Measurements from ENCODE around the gene CDK6.

Gene CDK6

GRCh38 chr7:92824901-92825480, 11.4 kb downstream of the CDK6 start:
- no peak for DNase-seq

GRCh38 chr7:92824450-92824849, 11.9 kb downstream of the CDK6 start:
- no peak for DNase-seq

GRCh38 chr7:92823042-92823441, 13.3 kb downstream of the CDK6 start:
- no peak for DNase-seq

- DNase-seq, result no peak
These were observed 16.2 kb downstream of the CDK6 start for GRCh38 chr7:92820191-92820590.

GRCh38 chr7:92817398-92817797, 19.0 kb downstream of the CDK6 start:
- no peak for DNase-seq

GRCh38 chr7:92815412-92815811, 21.0 kb downstream of the CDK6 start:
- no peak for DNase-seq

GRCh38 chr7:92813390-92814024, 22.9 kb downstream of the CDK6 start:
- no peak for DNase-seq

GRCh38 chr7:92811158-92811557, 25.2 kb downstream of the CDK6 start:
- DNase-seq, result no peak

GRCh38 chr7:92809760-92810573, 26.4 kb downstream of the CDK6 start:
- DNase-seq, result peak; percentile 31 to 50

GRCh38 chr7:92809397-92809759, 27.0 kb downstream of the CDK6 start:
- DNase-seq, result no peak

GRCh38 chr7:92808635-92809034, 27.7 kb downstream of the CDK6 start:
- no peak for DNase-seq

GRCh38 chr7:92808006-92808405, 28.4 kb downstream of the CDK6 start:
- no peak for DNase-seq

- no peak for DNase-seq
These were observed 29.9 kb downstream of the CDK6 start for GRCh38 chr7:92806496-92806895.

- no peak for DNase-seq
These were observed 34.0 kb downstream of the CDK6 start for GRCh38 chr7:92802406-92802805.

- DNase-seq, result no peak
These were observed 36.7 kb downstream of the CDK6 start for GRCh38 chr7:92799446-92800211.

- no peak for DNase-seq
These were observed 37.7 kb downstream of the CDK6 start for GRCh38 chr7:92798517-92799249.

GRCh38 chr7:92797693-92798092, 38.7 kb downstream of the CDK6 start:
- DNase-seq, result peak in 1 of 2 donors; percentile 18

GRCh38 chr7:92797284-92797683, 39.1 kb downstream of the CDK6 start:
- no peak for DNase-seq

- no peak for DNase-seq
These were observed 41.5 kb downstream of the CDK6 start for GRCh38 chr7:92794831-92795230.

GRCh38 chr7:92794391-92794790, 42.0 kb downstream of the CDK6 start:
- DNase-seq, result no peak

GRCh38 chr7:92793656-92794205, 42.6 kb downstream of the CDK6 start:
- DNase-seq, result no peak

GRCh38 chr7:92790992-92791391, 45.4 kb downstream of the CDK6 start:
- DNase-seq, result no peak
